T-helper 2 cell treated with Interferon-gamma antibody and Interleukin-4, amounts not matched to agents 5 μg/mL and 100 μg/mL, for 36 hours (primary cell): ENCODE results near the gene CEP43.

Experiments used
- DNase-seq: peaks from one replicate; pipeline ENCODE4 v3.0.0; 2021; ENCODE audit warnings: low spot score
- H3K27ac Mint-ChIP-seq: one replicate; pipeline ENCODE4 v1.8.0; 2021; ENCODE audit warnings: mild to moderate bottlenecking, mixed read lengths
- H3K27me3 Mint-ChIP-seq: one replicate; pipeline ENCODE4 v1.8.0; 2021; ENCODE audit warnings: low read depth, mixed read lengths
- H3K36me3 Mint-ChIP-seq: one replicate; pipeline ENCODE4 v1.8.0; 2021; ENCODE audit warnings: low read depth, mixed read lengths
- H3K4me1 Mint-ChIP-seq: one replicate; pipeline ENCODE4 v1.8.0; 2021; ENCODE audit warnings: low read depth, mixed read lengths
- H3K4me3 Mint-ChIP-seq: one replicate; pipeline ENCODE4 v1.8.0; 2022; ENCODE audit warnings: mild to moderate bottlenecking, moderate library complexity, mixed read lengths
- H3K9me3 Mint-ChIP-seq: one replicate; pipeline ENCODE4 v1.8.0; 2021; ENCODE audit warnings: mixed read lengths

The CEP43 gene

DNA sequence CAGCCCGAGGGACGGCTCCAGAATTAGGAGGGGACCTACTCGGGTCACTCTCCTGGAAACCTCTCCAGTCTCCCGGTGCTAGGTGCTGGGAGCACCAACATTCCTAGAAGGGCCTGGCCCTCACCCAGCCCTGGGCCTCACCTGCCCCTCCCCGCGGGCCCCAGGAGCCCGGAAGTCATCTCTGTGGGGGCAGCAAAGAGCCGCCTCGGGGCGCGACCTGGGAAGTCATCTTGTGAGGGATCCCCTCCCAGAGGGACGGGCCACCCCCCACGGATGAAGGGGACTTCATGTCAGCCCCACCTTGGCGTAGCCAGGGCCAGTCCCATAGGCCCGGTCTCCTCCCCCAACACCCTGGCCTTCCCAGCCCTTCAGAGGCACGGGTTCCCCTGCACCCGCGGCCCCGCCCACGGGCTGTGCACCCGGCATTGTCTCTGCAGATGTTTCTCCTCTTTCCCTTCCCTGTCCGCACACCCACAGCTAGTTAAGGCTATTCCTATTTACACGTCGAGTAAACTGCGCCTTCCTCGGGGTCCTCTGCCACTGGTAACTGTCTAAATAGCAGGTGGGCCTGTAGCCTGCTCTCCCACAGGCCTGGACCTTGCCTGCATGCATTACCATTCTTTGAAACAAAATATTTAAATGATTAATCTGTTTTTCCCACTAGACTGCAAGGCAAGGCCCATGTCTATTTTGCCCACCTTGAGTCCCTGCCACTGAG is 42.0 kb upstream of the CEP43 start:
- peak overlapping the region; percentile 99 for H3K27ac Mint-ChIP-seq
- H3K9me3 Mint-ChIP-seq: peaks cover under 1% of the 10 kb centered on the region
- H3K27me3 Mint-ChIP-seq: no peaks in the 10 kb centered on the region
- H3K36me3 Mint-ChIP-seq: peaks cover 21% of the 10 kb centered on the region
- H3K4me1 Mint-ChIP-seq: peaks cover 60% of the 10 kb centered on the region
- peak overlapping the region; percentile 96 for H3K4me3 Mint-ChIP-seq
- peak; percentile 42 for DNase-seq

DNA sequence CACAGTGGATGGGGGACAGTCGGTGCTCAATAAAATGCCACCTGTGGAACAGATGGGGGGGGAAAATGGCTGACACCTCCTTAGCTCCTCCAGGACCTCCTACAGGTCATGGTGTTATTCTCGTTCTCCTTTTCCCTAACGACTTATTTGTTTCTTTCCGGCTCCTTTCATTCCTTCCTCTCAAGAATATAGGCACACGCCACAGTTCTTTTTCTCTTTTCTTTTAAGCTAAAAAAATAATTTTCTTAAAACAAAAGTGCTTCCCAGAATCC is 41.5 kb upstream of the CEP43 start:
- Mint-ChIP-seq H3K27ac (peak overlapping the region; percentile 99), H3K4me1 (peaks cover 55% of the 10 kb centered on the region), H3K9me3 (peaks cover 3% of the 10 kb centered on the region), H3K36me3 (peaks cover 20% of the 10 kb centered on the region), H3K4me3 (peak overlapping the region; percentile 96), H3K27me3 (no peaks in the 10 kb centered on the region)
- no peak for DNase-seq

DNA sequence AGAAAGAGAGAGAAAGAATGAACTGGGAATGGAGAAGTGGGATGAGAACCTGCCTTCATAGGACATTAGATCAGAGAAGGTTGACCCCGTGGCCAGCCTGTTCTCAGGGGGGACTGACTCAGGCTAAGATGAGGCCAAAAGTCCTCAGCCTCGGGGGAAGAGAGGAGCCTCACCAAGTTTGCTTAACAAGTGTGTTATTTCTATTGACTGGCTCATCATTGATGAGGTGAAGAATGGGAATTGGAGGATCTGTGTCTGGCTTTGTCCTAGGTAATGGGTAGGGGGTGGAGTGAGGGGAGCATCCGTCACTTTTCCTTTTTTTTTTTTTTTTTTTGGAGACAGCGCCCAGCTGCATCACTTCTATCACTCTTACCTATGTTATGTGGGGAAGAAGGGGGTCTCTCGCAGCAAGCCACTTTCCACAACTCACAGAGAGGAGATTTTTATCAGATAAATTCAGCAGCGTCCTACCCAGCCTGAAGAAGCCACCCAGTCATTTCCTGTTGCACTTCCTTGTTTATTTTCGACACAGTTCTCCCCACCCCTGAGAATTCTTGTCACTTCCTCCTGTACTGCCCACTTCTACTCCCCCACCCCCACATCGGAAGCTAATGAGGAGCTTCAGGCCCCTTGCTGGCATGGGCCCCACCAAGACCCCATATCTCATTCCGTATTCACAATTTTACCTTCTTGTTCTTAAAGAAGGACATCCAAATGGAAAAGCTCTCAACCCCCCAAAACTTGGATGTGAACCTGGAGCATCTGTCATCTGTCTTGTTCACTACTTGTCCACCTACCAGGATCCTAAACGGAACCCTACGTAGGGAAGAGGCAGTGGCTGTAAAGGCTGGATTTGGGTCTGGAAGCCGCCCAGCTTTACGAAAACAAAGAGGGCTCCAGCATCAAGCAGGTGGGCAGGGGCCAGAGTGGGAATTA is 40.0 kb upstream of the CEP43 start:
- H3K27ac Mint-ChIP-seq: peak overlapping the region; percentile 99
- DNase-seq: peak; percentile 40
- peaks cover 43% of the 10 kb centered on the region for H3K4me1 Mint-ChIP-seq
- H3K27me3 Mint-ChIP-seq: no peaks in the 10 kb centered on the region
- H3K9me3 Mint-ChIP-seq: peaks cover 10% of the 10 kb centered on the region
- peak overlapping the region; percentile 96 for H3K4me3 Mint-ChIP-seq
- peaks cover 16% of the 10 kb centered on the region for H3K36me3 Mint-ChIP-seq

DNA sequence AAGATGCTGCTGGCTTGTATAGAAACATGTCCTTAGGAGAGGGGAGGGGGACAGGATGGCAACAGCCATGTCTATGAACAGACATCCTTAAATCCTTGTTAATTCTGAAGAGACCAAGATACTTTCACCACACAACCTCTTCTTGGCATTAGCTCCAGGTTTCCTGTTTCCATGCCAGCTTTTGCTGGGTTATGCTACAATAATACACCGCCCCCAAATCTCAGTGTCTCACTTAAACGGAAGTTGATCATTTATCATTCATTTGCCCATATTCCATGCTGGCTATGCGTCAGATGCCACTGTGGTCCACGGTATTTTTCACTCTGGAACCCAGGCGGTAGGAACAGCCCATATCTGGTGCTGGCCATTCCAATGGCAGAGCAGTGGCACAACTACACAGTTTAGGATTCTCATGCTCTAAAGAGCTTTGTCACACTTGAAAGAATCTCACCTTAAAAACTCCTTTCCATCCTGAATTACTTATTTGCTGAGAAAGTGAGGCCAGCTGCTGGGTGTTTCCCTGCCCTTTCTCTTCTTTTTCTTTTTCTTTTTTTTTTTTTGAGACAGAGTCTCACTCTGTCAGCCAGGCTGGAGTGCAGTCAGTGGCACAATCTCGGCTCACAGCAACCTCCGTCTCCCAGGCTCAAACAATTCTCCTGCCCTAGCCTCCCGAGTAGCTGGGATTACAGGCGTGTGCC is 39.1 kb upstream of the CEP43 start:
- no peak for DNase-seq
- H3K4me3 Mint-ChIP-seq: peak overlapping the region; percentile 96
- peaks cover 38% of the 10 kb centered on the region for H3K4me1 Mint-ChIP-seq
- H3K27me3 Mint-ChIP-seq: no peaks in the 10 kb centered on the region
- peaks cover 17% of the 10 kb centered on the region for H3K9me3 Mint-ChIP-seq
- H3K36me3 Mint-ChIP-seq: peaks cover 17% of the 10 kb centered on the region
- peak overlapping the region; percentile 99 for H3K27ac Mint-ChIP-seq

DNA sequence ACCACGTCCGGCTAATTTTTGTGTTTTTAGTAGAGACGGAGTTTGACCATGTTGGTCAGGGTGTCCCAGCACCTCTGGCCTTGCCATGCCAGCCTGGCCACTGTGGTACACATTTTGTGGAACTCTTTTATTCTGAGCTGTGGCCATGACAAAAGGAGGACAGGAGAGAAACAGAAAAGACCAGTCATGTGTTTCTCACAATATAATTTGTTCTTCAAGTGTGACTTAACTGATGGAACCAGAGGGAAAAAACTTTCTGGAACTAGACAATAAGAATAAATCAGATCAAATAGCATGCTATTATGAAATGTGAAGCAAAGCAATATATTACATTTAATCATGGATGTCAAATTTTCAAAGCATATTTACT is 38.6 kb upstream of the CEP43 start:
- peaks cover 20% of the 10 kb centered on the region for H3K9me3 Mint-ChIP-seq
- H3K4me3 Mint-ChIP-seq: no peak overlapping the region

DNA sequence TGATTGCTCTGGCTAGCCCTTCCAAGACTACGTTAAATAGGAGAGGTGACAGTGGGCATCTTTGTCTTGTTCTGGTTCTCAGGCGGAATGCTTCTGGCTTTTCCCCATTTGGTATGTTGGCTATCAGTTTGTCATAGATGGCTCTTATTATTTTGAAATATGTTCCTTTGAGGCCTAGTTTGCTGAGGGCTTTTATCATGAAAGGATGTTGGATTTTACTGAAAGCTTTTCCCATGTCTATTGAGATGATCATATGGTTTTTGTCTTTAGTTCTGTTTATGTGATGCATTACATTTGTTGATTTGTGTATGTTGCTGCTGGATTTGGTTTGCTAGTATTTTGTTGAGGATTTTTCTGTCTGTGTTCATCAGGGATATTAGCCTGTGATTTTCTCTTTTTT is 32.9 kb upstream of the CEP43 start:
- no peak for DNase-seq
- peaks cover 25% of the 10 kb centered on the region for H3K4me1 Mint-ChIP-seq
- no peaks in the 10 kb centered on the region for H3K27me3 Mint-ChIP-seq
- H3K4me3 Mint-ChIP-seq: no peak overlapping the region
- H3K27ac Mint-ChIP-seq: no peak overlapping the region
- H3K36me3 Mint-ChIP-seq: peaks cover 51% of the 10 kb centered on the region
- H3K9me3 Mint-ChIP-seq: peaks cover 47% of the 10 kb centered on the region

More for the DNA sequence above, 38.6 kb upstream of the CEP43 start:
- DNase-seq: no peak
- Mint-ChIP-seq H3K36me3 (peaks cover 15% of the 10 kb centered on the region), H3K27ac (peak overlapping the region; percentile 99), H3K4me1 (peaks cover 35% of the 10 kb centered on the region), H3K27me3 (no peaks in the 10 kb centered on the region)

DNA sequence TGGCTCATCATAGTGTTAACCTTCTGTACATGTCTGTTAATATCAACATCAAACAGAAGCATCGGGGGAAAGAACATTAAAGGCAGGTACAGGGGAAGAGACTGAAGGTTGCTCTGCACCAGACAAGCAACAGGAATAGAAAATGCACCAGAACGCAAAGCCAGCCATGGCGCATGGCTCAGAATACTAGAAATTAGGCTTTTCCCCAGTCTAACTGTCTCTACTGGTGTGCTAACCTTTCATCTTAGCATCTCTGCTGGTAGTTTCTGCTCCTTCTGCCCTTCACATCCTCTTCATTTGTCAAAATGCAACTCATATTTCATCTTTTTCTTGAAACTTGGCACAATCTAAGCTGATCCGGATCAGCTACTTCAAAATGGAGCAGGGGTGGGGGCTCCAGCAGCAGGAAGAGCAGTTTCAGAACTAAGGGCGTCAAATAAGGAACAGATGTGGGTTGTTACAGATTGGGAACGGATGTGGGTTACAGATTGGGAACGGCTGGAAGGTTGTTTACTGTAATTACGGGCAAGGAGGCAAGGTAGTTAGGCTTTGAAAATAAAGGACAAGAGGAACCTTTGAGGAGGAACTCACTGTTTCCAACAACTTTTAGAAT is 29.7 kb upstream of the CEP43 start:
- peaks cover 34% of the 10 kb centered on the region for H3K9me3 Mint-ChIP-seq
- H3K27me3 Mint-ChIP-seq: no peaks in the 10 kb centered on the region
- H3K4me1 Mint-ChIP-seq: peaks cover 42% of the 10 kb centered on the region
- DNase-seq: no peak
- H3K36me3 Mint-ChIP-seq: peaks cover 66% of the 10 kb centered on the region
- H3K27ac Mint-ChIP-seq: peak overlapping the region; percentile 84
- peak overlapping the region; percentile 64 for H3K4me3 Mint-ChIP-seq

DNA sequence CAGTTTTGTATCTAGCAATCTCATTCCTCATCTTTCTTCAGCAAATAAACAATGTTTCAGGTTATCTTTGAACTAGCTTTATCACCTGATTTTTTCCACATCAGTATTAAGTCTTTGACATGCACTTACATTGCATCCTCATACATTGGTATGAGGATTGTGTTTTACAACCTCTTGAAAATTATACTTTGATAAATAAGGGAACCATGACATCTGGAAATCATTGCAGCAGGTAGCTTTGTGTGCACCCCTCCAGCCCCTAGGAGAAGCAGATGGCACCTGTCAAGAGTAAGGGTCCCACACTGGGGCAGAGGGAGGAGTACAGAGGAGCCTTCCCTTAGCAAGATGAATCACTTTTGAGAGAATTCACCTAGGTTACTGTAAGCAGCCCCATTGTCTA is 29.1 kb upstream of the CEP43 start:
- peaks cover 66% of the 10 kb centered on the region for H3K36me3 Mint-ChIP-seq
- peak overlapping the region; percentile 64 for H3K4me3 Mint-ChIP-seq
- DNase-seq: no peak
- peaks cover 44% of the 10 kb centered on the region for H3K4me1 Mint-ChIP-seq
- no peaks in the 10 kb centered on the region for H3K27me3 Mint-ChIP-seq
- peak overlapping the region; percentile 84 for H3K27ac Mint-ChIP-seq
- H3K9me3 Mint-ChIP-seq: peaks cover 29% of the 10 kb centered on the region

DNA sequence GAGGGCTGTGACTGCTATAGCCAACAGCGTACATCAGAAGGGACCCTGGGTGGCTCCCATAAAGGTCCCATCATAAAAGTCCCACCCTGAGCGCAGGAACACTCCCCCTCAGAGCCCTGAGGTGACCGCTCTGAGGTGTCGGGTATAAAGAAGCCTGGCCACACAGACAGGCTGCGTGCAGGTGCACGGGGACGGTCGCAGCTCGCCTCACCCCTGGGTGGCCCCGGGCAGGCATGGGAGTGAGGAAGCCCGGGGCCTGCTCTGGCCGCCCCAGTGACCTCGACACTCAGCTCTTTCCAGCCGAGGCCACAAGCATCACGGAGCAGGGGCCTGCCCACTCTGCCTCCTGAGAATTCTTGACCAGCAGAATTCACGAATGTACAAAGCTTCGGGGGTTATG is 28.4 kb upstream of the CEP43 start:
- Mint-ChIP-seq H3K27ac (no peak overlapping the region), H3K36me3 (peaks cover 64% of the 10 kb centered on the region), H3K4me3 (no peak overlapping the region), H3K27me3 (no peaks in the 10 kb centered on the region), H3K9me3 (peaks cover 26% of the 10 kb centered on the region), H3K4me1 (peaks cover 44% of the 10 kb centered on the region)
- DNase-seq: no peak

DNA sequence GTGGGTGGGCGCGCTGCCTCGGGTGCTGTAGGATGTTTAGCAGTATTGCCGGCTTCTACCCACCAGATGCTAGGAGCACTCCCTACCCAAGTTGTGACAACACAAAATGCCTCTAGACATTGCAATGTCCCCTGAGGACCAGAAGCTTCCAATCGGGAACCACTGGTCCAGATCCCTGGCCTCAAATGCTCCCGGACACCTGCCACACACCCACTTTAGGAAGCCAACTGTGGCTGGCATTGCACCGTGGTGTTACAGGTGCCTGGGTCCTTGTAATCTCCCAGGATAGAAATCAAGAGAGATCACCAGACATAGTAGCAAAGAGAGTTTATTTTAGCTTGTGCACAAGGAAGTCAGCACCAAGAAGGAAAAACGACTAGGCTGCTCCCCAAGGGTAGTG is 27.9 kb upstream of the CEP43 start:
- H3K27ac Mint-ChIP-seq: peak overlapping the region; percentile 70
- peaks cover 21% of the 10 kb centered on the region for H3K9me3 Mint-ChIP-seq
- no peaks in the 10 kb centered on the region for H3K27me3 Mint-ChIP-seq
- H3K36me3 Mint-ChIP-seq: peaks cover 63% of the 10 kb centered on the region
- DNase-seq: no peak
- peaks cover 44% of the 10 kb centered on the region for H3K4me1 Mint-ChIP-seq
- H3K4me3 Mint-ChIP-seq: peak overlapping the region; percentile 4

DNA sequence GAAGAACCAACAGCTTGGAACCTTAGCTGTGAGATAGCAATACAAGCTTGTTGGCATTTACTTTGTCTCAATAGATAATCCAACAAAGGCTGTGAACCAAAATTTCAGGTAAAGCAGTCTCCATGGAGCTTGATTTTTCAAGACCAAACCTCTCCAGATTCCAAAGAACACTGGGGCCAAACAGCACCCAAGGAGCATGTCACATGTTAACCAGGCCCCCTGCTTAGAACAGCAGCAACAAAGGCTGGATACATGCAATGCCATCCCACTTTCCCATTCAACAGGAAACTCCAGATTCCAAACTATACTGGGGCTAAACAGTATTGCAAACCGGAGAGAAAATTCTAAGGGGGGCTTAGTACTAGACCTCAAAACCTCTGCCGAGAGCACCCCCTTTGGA is 27.1 kb upstream of the CEP43 start:
- peaks cover 44% of the 10 kb centered on the region for H3K4me1 Mint-ChIP-seq
- H3K9me3 Mint-ChIP-seq: peaks cover 13% of the 10 kb centered on the region
- no peak overlapping the region for H3K4me3 Mint-ChIP-seq
- H3K27ac Mint-ChIP-seq: no peak overlapping the region
- H3K27me3 Mint-ChIP-seq: no peaks in the 10 kb centered on the region
- no peak for DNase-seq
- peaks cover 60% of the 10 kb centered on the region for H3K36me3 Mint-ChIP-seq

DNA sequence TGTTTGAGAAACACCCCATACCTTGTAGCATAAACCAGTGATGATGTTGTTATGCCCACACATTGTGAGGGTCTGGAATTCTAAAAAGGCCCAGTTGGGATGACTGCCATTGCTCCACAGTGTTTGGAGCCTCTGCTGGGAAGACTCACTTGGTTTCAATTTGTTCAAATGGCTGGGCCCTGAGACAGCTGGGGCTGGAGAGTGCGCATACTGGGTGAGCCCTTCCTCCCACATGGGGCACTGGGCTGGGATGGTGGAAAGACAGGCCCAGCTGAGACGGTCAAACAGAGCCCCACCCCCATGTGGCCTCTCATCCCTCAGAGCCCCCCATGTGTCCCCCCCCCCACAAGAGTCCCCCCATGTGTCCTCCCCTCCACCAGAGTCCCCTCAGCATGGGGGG is 22.6 kb upstream of the CEP43 start:
- Mint-ChIP-seq H3K4me3 (no peak overlapping the region), H3K27ac (no peak overlapping the region), H3K4me1 (peaks cover 19% of the 10 kb centered on the region), H3K36me3 (peaks cover 45% of the 10 kb centered on the region), H3K27me3 (no peaks in the 10 kb centered on the region), H3K9me3 (no peaks in the 10 kb centered on the region)
- no peak for DNase-seq

DNA sequence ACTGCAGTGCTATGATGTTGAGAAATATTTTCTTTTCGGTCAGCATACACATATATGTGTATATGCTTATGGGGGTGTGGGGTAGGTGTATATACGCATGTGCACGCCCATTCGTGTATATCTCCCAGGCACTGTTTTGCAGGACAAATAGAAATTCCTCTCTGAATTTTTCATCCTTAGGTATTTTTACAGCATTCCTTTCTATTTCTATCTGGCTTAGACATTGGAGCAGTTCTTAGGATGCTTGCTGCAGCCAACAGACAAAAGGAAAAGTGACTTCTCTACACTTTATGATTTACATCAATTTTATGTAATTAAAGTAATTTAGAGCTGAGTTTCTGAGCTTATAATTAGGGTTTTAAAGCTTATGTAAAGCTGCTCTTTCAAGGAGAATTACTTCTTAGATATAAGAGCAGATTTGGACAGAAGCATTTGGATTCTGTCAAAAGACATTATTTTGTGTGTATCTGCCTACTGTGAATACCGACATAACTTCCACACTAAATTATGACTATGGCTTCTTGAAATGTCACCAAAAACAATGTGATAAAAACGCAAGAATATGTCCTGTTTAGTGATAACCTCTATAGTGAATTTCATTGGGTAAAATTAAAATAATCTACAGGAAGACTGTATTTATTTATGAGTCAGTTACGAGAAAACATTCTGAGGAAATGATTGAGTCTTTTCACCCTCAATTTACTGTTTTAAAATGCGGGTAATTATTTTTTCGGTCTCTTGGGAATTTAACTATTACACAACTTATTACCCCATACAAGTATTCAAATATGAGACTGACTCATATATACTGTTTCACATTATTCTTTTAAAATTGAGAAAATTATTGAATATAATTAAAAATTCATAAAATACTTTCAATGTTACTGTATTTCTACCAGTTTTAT is 21.3 kb upstream of the CEP43 start:
- Mint-ChIP-seq H3K27me3 (no peaks in the 10 kb centered on the region), H3K4me1 (peaks cover 10% of the 10 kb centered on the region), H3K36me3 (peaks cover 42% of the 10 kb centered on the region), H3K9me3 (no peaks in the 10 kb centered on the region), H3K27ac (no peak overlapping the region), H3K4me3 (no peak overlapping the region)
- no peak for DNase-seq
